Activated CD8-positive, alpha-beta memory T cell treated with anti-CD3 and anti-CD28 coated beads, Interleukin-2, amount 50 U/mL, for 1 hour (primary cell): ENCODE measurements around the gene CASP2.

Experiments used
- DNase-seq: peaks from one replicate; pipeline ENCODE4 v3.0.0-alpha.2; 2020; ENCODE audit errors: extremely low read depth

The CASP2 gene

GRCh38 chr7:143296686-143297085, 8.5 kb downstream of the CASP2 start:
- DNase-seq: no peak

- no peak for DNase-seq
These were observed 11.2 kb downstream of the CASP2 start for GRCh38 chr7:143299346-143299745.

GRCh38 chr7:143299840-143300239, 11.7 kb downstream of the CASP2 start:
- peak; percentile 40 for DNase-seq

- DNase-seq: no peak
These were observed 13.1 kb downstream of the CASP2 start for GRCh38 chr7:143300959-143301935.

GRCh38 chr7:143303733-143304132, 15.6 kb downstream of the CASP2 start:
- DNase-seq: no peak

GRCh38 chr7:143304938-143305337, 16.8 kb downstream of the CASP2 start:
- DNase-seq: no peak

- DNase-seq: peak; percentile 21
These were observed 17.4 kb downstream of the CASP2 start for GRCh38 chr7:143305423-143306070.

- DNase-seq: no peak
These were observed 20.5 kb downstream of the CASP2 start for GRCh38 chr7:143308632-143309031.

GRCh38 chr7:143314127-143314526, 26.0 kb downstream of the CASP2 start:
- DNase-seq: no peak

- DNase-seq: no peak
These were observed 27.6 kb downstream of the CASP2 start, which contains the start of gene CLCN1 for GRCh38 chr7:143315776-143316175. Gene CLCN1, plus strand, starts transcription at chr7:143316111. Its CDS starts 102 bp downstream, at chr7:143316213.

GRCh38 chr7:143316492-143316891, 28.3 kb downstream of the CASP2 start:
- no peak for DNase-seq

- DNase-seq: no peak
These were observed 30.5 kb downstream of the CASP2 start for GRCh38 chr7:143318661-143319060.

GRCh38 chr7:143320620-143321019, 32.5 kb downstream of the CASP2 start:
- no peak for DNase-seq

- no peak for DNase-seq
These were observed 33.1 kb downstream of the CASP2 start for GRCh38 chr7:143321242-143321641.

GRCh38 chr7:143321734-143322133, 33.6 kb downstream of the CASP2 start:
- DNase-seq: no peak

GRCh38 chr7:143322760-143323633, 34.8 kb downstream of the CASP2 start:
- DNase-seq: no peak

- DNase-seq: no peak
These were observed 35.5 kb downstream of the CASP2 start for GRCh38 chr7:143323653-143324052.

GRCh38 chr7:143325240-143325639, 37.1 kb downstream of the CASP2 start:
- no peak for DNase-seq

GRCh38 chr7:143327903-143328302, 39.8 kb downstream of the CASP2 start:
- DNase-seq: no peak

- no peak for DNase-seq
These were observed 41.5 kb downstream of the CASP2 start for GRCh38 chr7:143329471-143330170.

GRCh38 chr7:143331179-143331801, 43.1 kb downstream of the CASP2 start:
- DNase-seq: no peak
